MM.1S (cell line): ENCODE results near the gene CCSAP.

ENCODE experiments used
- DNase-seq: peaks from one replicate; pipeline ENCODE4 v3.0.0-alpha.2; 2015
- H2AFZ ChIP-seq: fragments of 300-600 bp; sonication (generic); 2 replicates; pipeline ENCODE4 v1.6.0; 2016; ENCODE audit warnings: antibody characterized with exemption, low read length
- H3F3A ChIP-seq: fragments of 300-600 bp; sonication (generic); 2 replicates; pipeline ENCODE4 v1.6.1; 2016; ENCODE audit warnings: mild to moderate bottlenecking, antibody characterized with exemption, low read length, moderate library complexity, mixed read lengths; ENCODE audit not compliant: insufficient read depth
- H3K27ac ChIP-seq: fragments of 300-600 bp; sonication (generic); 2 replicates; pipeline ENCODE4 v1.5.1; 2016; ENCODE audit warnings: mild to moderate bottlenecking, low read length
- H3K27me3 ChIP-seq: fragments of 300-600 bp; sonication (generic); replicated peaks from 2 replicates; pipeline ENCODE4 v1.6.0; 2016; ENCODE audit warnings: low read length; ENCODE audit not compliant: insufficient read depth
- H3K36me3 ChIP-seq: fragments of 300-600 bp; sonication (generic); replicated peaks from 2 replicates; pipeline ENCODE4 v1.6.1; 2016; ENCODE audit warnings: mild to moderate bottlenecking, low read length, mixed read lengths; ENCODE audit not compliant: insufficient read depth
- H3K4me1 ChIP-seq: fragments of 300-600 bp; sonication (generic); 2 replicates; pipeline ENCODE4 v1.6.1; 2016; ENCODE audit warnings: low read length, mixed read lengths
- H3K4me2 ChIP-seq: fragments of 300-600 bp; sonication (generic); 2 replicates; pipeline ENCODE4 v1.6.0; 2016; ENCODE audit warnings: low read depth, low read length
- H3K4me3 ChIP-seq: fragments of 300-600 bp; sonication (generic); 2 replicates; pipeline ENCODE4 v1.5.1; 2016; ENCODE audit warnings: low read length, mixed read lengths
- H3K79me2 ChIP-seq: fragments of 300-600 bp; sonication (generic); 2 replicates; pipeline ENCODE4 v1.6.1; 2016; ENCODE audit warnings: mixed run types, low read length, mixed read lengths
- H3K9ac ChIP-seq: fragments of 300-600 bp; sonication (generic); 2 replicates; pipeline ENCODE4 v1.6.1; 2016; ENCODE audit warnings: low read length, mixed read lengths
- H3K9me2 ChIP-seq: fragments of 300-600 bp; sonication (generic); replicated peaks from 2 replicates; pipeline ENCODE4 v1.6.1; 2016; ENCODE audit warnings: mild to moderate bottlenecking, low read length, mixed read lengths; ENCODE audit not compliant: insufficient read depth
- H3K9me3 ChIP-seq: fragments of 300-600 bp; sonication (generic); replicated peaks from 2 replicates; pipeline ENCODE4 v1.6.1; 2016; ENCODE audit warnings: mild to moderate bottlenecking, low read length, mixed read lengths; ENCODE audit not compliant: insufficient read depth
- H4K20me1 ChIP-seq: fragments of 300-600 bp; sonication (generic); 2 replicates; pipeline ENCODE4 v1.6.1; 2016; ENCODE audit warnings: mild to moderate bottlenecking, low read length, moderate library complexity, mixed read lengths; ENCODE audit not compliant: insufficient read depth
- EZH2 ChIP-seq: fragments of 300-600 bp; sonication (generic); optimal IDR thresholded peaks from 2 replicates; pipeline ENCODE3; 2017; ENCODE audit warnings: low read depth, mild to moderate bottlenecking, antibody characterized with exemption, low read length, mixed read lengths
- EZH2phosphoT487 ChIP-seq: fragments of 300-600 bp; sonication (generic); IDR thresholded peaks from 2 replicates; pipeline ENCODE4 v1.6.1; 2018; ENCODE audit warnings: antibody characterized with exemption, low read length
- TF ChIP-seq, protein P1 (sequence below): fragments of 300-600 bp; sonication (generic); IDR thresholded peaks from 2 replicates; pipeline ENCODE4 v1.5.1; 2016; ENCODE audit warnings: antibody characterized with exemption, low read length, mixed read lengths

The CCSAP gene

DNA sequence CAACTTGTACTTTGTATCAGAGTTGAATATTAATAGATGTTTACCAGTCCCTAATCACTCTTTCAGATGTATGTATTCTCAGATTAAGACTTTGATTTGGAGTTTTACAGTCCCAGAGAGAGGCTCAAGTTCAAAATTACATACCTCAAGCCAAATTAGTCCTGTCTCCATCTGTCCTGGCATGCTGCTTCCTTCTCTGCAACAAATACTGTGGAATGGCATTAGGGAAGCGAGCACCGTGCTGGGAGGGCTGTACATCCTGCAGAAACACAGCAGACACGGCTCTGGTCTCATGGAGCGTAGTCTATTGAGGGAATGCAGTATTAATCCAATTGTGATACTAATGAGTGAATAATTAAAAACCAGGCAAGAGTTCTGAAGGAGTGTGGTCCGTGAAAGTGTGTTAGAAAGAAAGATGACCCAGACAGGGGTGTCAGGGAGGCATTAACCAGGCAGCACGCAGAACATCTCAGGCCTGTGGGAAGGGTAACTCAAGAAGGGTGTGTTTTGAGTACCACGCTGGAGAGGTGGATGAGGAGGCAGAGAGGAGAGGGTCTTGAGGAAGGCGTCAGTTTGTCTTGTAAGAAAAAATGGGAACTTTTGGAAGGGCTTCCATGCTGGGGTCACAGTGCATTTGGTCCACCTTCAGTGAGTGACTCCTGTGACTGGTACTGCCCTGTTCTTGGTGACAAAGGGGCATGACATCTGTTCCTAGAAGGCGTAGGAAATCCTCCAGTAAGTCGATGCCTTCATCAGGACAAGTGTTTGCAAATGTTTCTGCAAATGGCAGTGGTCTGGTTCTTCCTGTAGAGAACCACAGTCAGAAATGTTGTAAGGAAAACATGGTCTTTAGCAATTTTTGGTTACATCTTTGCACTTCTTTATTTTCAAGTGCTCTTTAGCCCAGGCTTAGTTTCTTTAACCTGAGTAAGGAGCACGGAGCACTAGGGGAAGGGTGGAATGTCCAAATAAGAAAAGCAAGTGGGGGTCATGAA lies 70.4 kb downstream of the CCSAP start:
- peaks cover 15% of the 10 kb centered on the region for H3F3A ChIP-seq
- no peaks in the 10 kb centered on the region for H3K9me2 ChIP-seq
- H3K27ac ChIP-seq: no peak overlapping the region
- no peaks in the 10 kb centered on the region for H3K27me3 ChIP-seq
- no peaks in the 10 kb centered on the region for H3K36me3 ChIP-seq
- peak overlapping the region; percentile 74 for H3K4me3 ChIP-seq
- no peaks in the 10 kb centered on the region for H4K20me1 ChIP-seq
- TF ChIP-seq EZH2 (no peak), EZH2phosphoT487 (no peak)
- TF ChIP-seq, protein P1, sequence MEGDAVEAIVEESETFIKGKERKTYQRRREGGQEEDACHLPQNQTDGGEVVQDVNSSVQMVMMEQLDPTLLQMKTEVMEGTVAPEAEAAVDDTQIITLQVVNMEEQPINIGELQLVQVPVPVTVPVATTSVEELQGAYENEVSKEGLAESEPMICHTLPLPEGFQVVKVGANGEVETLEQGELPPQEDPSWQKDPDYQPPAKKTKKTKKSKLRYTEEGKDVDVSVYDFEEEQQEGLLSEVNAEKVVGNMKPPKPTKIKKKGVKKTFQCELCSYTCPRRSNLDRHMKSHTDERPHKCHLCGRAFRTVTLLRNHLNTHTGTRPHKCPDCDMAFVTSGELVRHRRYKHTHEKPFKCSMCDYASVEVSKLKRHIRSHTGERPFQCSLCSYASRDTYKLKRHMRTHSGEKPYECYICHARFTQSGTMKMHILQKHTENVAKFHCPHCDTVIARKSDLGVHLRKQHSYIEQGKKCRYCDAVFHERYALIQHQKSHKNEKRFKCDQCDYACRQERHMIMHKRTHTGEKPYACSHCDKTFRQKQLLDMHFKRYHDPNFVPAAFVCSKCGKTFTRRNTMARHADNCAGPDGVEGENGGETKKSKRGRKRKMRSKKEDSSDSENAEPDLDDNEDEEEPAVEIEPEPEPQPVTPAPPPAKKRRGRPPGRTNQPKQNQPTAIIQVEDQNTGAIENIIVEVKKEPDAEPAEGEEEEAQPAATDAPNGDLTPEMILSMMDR: no peak
- peaks cover 59% of the 10 kb centered on the region for H3K79me2 ChIP-seq
- peak overlapping the region; percentile 69 for H3K4me2 ChIP-seq
- peak overlapping the region; percentile 54; the same call in 1 of the 2 replicates for H3K9ac ChIP-seq
- no peak overlapping the region for H2AFZ ChIP-seq
- H3K4me1 ChIP-seq: peaks cover 9% of the 10 kb centered on the region
- no peak for DNase-seq
- H3K9me3 ChIP-seq: no peaks in the 10 kb centered on the region

- Histone ChIP-seq H3K9me2 (no peaks in the 10 kb centered on the region), H3K9me3 (no peaks in the 10 kb centered on the region), H3K36me3 (no peaks in the 10 kb centered on the region), H3K9ac (peak overlapping the region; percentile 54), H3K27ac (peak overlapping the region; percentile 4; the same call in 1 of the 2 replicates), H3K27me3 (no peaks in the 10 kb centered on the region), H3K4me3 (peak overlapping the region; percentile 74), H3K4me2 (peak overlapping the region; percentile 69), H3F3A (peaks cover 15% of the 10 kb centered on the region), H3K4me1 (peaks cover 9% of the 10 kb centered on the region), H4K20me1 (no peaks in the 10 kb centered on the region), H3K79me2 (peaks cover 52% of the 10 kb centered on the region), H2AFZ (peak overlapping the region; percentile 47)
- DNase-seq: peak; percentile 68
- TF ChIP-seq, protein P1: peak; percentile 36
- TF ChIP-seq EZH2phosphoT487 (no peak), EZH2 (no peak)
Observed at GRCh38 chr1:229271448-229272159, 71.2 kb downstream of the CCSAP start.
